Lung (tissue), 16 donors: ENCODE data around the gene MCUB. TPM values are rescaled to one million over a fixed set of nuclear protein-coding genes. Genes with fewer than 3 reads are reported as not detected.
A peak's percentile ranks its signal among the peaks of the same experiment; 100 is the strongest.
"Not testable (repeated sequence)": the region's sequence is repeated elsewhere in the genome, so short reads cannot be mapped to it uniquely, and the experiment has no call there.

Experiments
- ATAC-seq: fragments of 200-7000 bp; cut with Tn5 transposase; one replicate; pipeline ENCODE4 v1.9.1; 2020; ENCODE audit warnings: moderate number of reproducible peaks; ENCODE audit not compliant: insufficient read depth, low FRiP score
- DNase-seq, 3 donors: peaks; one replicate each; pipeline ENCODE4 v3.0.0-alpha.2; 2013 to 2017
- H3K27ac ChIP-seq, 2 donors: one replicate each; pipeline ENCODE4 v1.5.1; 2013; ENCODE audit warnings: mild to moderate bottlenecking in 2 of 2, moderate library complexity in 2 of 2, control low read depth in 1 of 2, inconsistent platforms in 1 of 2, low read depth in 1 of 2, low read length in 1 of 2
- H3K27me3 ChIP-seq, 3 donors: one replicate each; pipeline ENCODE4 v1.5.1; 2013; ENCODE audit warnings: low read length in 2 of 3; ENCODE audit not compliant: control insufficient read depth in 3 of 3, insufficient read depth in 3 of 3
- H3K36me3 ChIP-seq, 4 donors: one replicate each; pipeline ENCODE4 v1.5.1; 2013; ENCODE audit warnings: low read length in 4 of 4, mild to moderate bottlenecking in 1 of 4, moderate library complexity in 1 of 4; ENCODE audit not compliant: control insufficient read depth in 4 of 4, insufficient read depth in 4 of 4
- H3K4me1 ChIP-seq, 5 donors: one replicate each; pipeline ENCODE4 v1.5.1; 2013; ENCODE audit warnings: low read length in 5 of 5, mild to moderate bottlenecking in 2 of 5, moderate library complexity in 1 of 5; ENCODE audit not compliant: control insufficient read depth in 5 of 5, insufficient read depth in 5 of 5
- H3K4me3 ChIP-seq: one replicate; pipeline ENCODE4 v1.5.1; 2013; ENCODE audit warnings: mild to moderate bottlenecking, control low read depth, moderate library complexity
- H3K9ac ChIP-seq, 2 donors: one replicate each; pipeline ENCODE4 v1.5.1; 2013; ENCODE audit warnings: low read length in 2 of 2, control low read depth in 1 of 2; ENCODE audit not compliant: insufficient read depth in 1 of 2
- H3K9me3 ChIP-seq, 4 donors: one replicate each; pipeline ENCODE4 v1.5.1; 2013; ENCODE audit warnings: low read length in 3 of 4, mild to moderate bottlenecking in 1 of 4, moderate library complexity in 1 of 4; ENCODE audit not compliant: control insufficient read depth in 4 of 4, insufficient read depth in 3 of 4
- WGBS, 2 donors: extraction: QIAGEN DNeasy Blood & Tissue Kit; methylation state at CpG; one replicate each; pipeline ENCODE4 v1.1.7; 2013; 5-methylcytosine and 5-hydroxymethylcytosine counted together
- long read RNA-seq, 5 donors: transcript quantifications; one replicate each; lab custom pipeline, GENCODE V29; 2026
- polyA plus RNA-seq, 2 donors: library from polyadenylated mRNA; stranded (reverse); fragments of 200-250 nt; gene quantifications; one replicate each; pipeline ENCODE4 v1.2.1, GENCODE V29; 2013
- total RNA-seq, 2 donors: library from RNA; depleted of rRNA in 1 of 2; stranded (reverse); fragments of >200 nt in 1 of 2; gene quantifications; one replicate each; pipeline ENCODE4 v1.2.1, GENCODE V29; 2014 to 2021
- TF ChIP-seq, protein P1 (sequence below): IDR thresholded peaks from 2 replicates; pipeline ENCODE4 v1.5.1; 2012; ENCODE audit warnings: mild to moderate bottlenecking; ENCODE audit errors: control extremely low read depth, extremely low read depth
- donor health status: control.
- donor health status: control.
- donor health status: Bipolar disorder and iron deficiency.
- donor health status: healthy.
- donor health status: DM: yes; HTN: yes; CAD: no.

Gene MCUB, protein sequence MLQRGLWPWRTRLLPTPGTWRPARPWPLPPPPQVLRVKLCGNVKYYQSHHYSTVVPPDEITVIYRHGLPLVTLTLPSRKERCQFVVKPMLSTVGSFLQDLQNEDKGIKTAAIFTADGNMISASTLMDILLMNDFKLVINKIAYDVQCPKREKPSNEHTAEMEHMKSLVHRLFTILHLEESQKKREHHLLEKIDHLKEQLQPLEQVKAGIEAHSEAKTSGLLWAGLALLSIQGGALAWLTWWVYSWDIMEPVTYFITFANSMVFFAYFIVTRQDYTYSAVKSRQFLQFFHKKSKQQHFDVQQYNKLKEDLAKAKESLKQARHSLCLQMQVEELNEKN
- 10 to 100 TPM in 1 of 2 donors, 1 to 10 TPM in 1; 9.2 to 21.7 TPM for total RNA-seq
- 10 to 100 TPM; 10.1 to 25.3 TPM for polyA plus RNA-seq
- long read RNA-seq, donor 1, partial matches to known transcripts, result 23 of 25 reads
- long read RNA-seq, donor 1, other reads (novel, unspliced or antisense), result 0 of 25 reads
- long read RNA-seq, donor 2, partial matches to known transcripts, result 8 of 18 reads
- long read RNA-seq, donor 2, other reads (novel, unspliced or antisense), result 10 of 18 reads
- long read RNA-seq, donor 3, partial matches to known transcripts, result 0 of 2 reads
- long read RNA-seq, donor 3, other reads (novel, unspliced or antisense), result 0 of 2 reads
- long read RNA-seq, donor 4, partial matches to known transcripts, result 0 of 1 reads
- long read RNA-seq, donor 4, other reads (novel, unspliced or antisense), result 0 of 1 reads
- long read RNA-seq, donor 5, partial matches to known transcripts, result 0 of 2 reads
- long read RNA-seq, donor 5, other reads (novel, unspliced or antisense), result 0 of 2 reads

GRCh38 chr4:109559983-109560686, at the start of gene MCUB:
TSS of gene MCUB (plus strand) at chr4:109560246. CDS start at chr4:109560338, 92 bp downstream.
- Histone ChIP-seq H3K27me3 (peaks cover 0 to 12% (median 0%) of the 10 kb centered on the region in 3 donors), H3K9ac (peak within 1 kb of the TSS in 1 of 2 donors; percentile 61), H3K36me3 (no peaks in the 10 kb centered on the region), H3K4me1 (peaks cover 0 to 17% (median 1%) of the 10 kb centered on the region in 5 donors), H3K27ac (peak within 1 kb of the TSS; percentile 79 to 92), H3K4me3 (peak within 1 kb of the TSS; percentile 80), H3K9me3 (no peaks in the 10 kb centered on the region)
- ATAC-seq, result peak; percentile 94
- TF ChIP-seq, protein P1, sequence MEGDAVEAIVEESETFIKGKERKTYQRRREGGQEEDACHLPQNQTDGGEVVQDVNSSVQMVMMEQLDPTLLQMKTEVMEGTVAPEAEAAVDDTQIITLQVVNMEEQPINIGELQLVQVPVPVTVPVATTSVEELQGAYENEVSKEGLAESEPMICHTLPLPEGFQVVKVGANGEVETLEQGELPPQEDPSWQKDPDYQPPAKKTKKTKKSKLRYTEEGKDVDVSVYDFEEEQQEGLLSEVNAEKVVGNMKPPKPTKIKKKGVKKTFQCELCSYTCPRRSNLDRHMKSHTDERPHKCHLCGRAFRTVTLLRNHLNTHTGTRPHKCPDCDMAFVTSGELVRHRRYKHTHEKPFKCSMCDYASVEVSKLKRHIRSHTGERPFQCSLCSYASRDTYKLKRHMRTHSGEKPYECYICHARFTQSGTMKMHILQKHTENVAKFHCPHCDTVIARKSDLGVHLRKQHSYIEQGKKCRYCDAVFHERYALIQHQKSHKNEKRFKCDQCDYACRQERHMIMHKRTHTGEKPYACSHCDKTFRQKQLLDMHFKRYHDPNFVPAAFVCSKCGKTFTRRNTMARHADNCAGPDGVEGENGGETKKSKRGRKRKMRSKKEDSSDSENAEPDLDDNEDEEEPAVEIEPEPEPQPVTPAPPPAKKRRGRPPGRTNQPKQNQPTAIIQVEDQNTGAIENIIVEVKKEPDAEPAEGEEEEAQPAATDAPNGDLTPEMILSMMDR, result no peak
- 0 to 1% methylated on average over 63 to 73 of the region's 73 CpGs for WGBS, 2 donors
- peak; percentile 73 to 84 (median 80) for DNase-seq

DNA sequence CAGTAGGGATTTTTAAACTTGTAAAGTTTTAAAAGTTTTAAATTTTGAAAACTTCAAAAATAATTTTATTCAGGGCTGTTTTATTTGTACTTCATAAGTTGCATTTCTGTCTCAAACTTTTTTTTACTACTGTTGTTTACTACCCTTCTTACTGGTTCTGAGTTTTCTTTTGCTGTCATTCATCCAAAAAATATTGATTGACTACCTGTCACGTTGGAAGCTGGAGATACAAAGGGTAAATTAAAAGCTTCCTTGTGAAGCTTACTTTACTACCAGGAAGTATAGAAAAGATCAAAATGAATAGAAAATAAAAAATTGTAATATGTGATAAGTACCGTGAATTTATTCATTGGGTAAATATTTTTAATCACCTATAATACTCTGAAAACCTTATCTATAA, 49.4 kb upstream of the MCUB start:
- Histone ChIP-seq H3K4me1 (no peaks in the 10 kb centered on the region), H3K9me3 (no peaks in the 10 kb centered on the region), H3K27ac (no peak overlapping the region), H3K4me3 (no peak overlapping the region), H3K9ac (no peak overlapping the region), H3K36me3 (peaks cover 7 to 38% (median 9%) of the 10 kb centered on the region in 4 donors), H3K27me3 (no peaks in the 10 kb centered on the region)
- TF ChIP-seq, protein P1, result no peak
- no peak for ATAC-seq
- 75 to 86% methylated on average over 2 of the region's 2 CpGs for WGBS, 2 donors
- DNase-seq, result no peak

- no peak for ATAC-seq
- TF ChIP-seq, protein P1, result no peak
- DNase-seq, result no peak
- Histone ChIP-seq H3K36me3 (peaks cover 7 to 41% (median 8%) of the 10 kb centered on the region in 4 donors), H3K9ac (no peak overlapping the region), H3K27ac (no peak overlapping the region), H3K4me3 (no peak overlapping the region), H3K9me3 (no peaks in the 10 kb centered on the region), H3K27me3 (no peaks in the 10 kb centered on the region), H3K4me1 (no peaks in the 10 kb centered on the region)
- 50 to 71% methylated on average over 2 of the region's 2 CpGs for WGBS, 2 donors
These were observed 48.6 kb upstream of the MCUB start for GRCh38 chr4:109511414-109511813.

- not testable (repeated sequence) for H3K9ac ChIP-seq, H3K4me1 ChIP-seq, H3K27me3 ChIP-seq, H3K4me3 ChIP-seq, ATAC-seq, H3K9me3 ChIP-seq, DNase-seq, H3K27ac ChIP-seq
- WGBS, 2 donors, result 95 to 97% methylated on average over 12 of the region's 12 CpGs
- H3K36me3 ChIP-seq, result peaks cover 4 to 40% (median 12%) of the 10 kb centered on the region in 4 donors
These were observed 46.7 kb upstream of the MCUB start for GRCh38 chr4:109513368-109513767.
